IPS-18c (cell line): ENCODE results near the gene CCDC137.
A peak's percentile ranks its signal among the peaks of the same experiment; 100 is the strongest.

Source experiments
- H3K4me3 ChIP-seq: 2 replicates; pipeline ENCODE4 v1.7.0; 2013; ENCODE audit warnings: low read depth, mild to moderate bottlenecking, low read length, moderate library complexity; ENCODE audit not compliant: insufficient read depth
- H3K9me3 ChIP-seq: one replicate; pipeline ENCODE4 v1.6.1; 2013; ENCODE audit warnings: mild to moderate bottlenecking, low read length, moderate library complexity; ENCODE audit not compliant: control insufficient read depth, insufficient read depth

The CCDC137 gene

GRCh38 chr17:81646869-81647600, 19.5 kb upstream of the CCDC137 start:
- Histone ChIP-seq H3K9me3 (no peaks in the 10 kb centered on the region), H3K4me3 (0 out of 2 replicates have a peak overlapping the region, but pooled peaks have one; percentile 44)

- H3K9me3 ChIP-seq = no peaks in the 10 kb centered on the region
- peak overlapping the region; percentile 44 for H3K4me3 ChIP-seq
These were observed 18.9 kb upstream of the CCDC137 start for GRCh38 chr17:81647640-81648012.

- H3K9me3 ChIP-seq = no peaks in the 10 kb centered on the region
- H3K4me3 ChIP-seq = peak overlapping the region; percentile 44
These were observed 18.4 kb upstream of the CCDC137 start for GRCh38 chr17:81648013-81648706.

DNA sequence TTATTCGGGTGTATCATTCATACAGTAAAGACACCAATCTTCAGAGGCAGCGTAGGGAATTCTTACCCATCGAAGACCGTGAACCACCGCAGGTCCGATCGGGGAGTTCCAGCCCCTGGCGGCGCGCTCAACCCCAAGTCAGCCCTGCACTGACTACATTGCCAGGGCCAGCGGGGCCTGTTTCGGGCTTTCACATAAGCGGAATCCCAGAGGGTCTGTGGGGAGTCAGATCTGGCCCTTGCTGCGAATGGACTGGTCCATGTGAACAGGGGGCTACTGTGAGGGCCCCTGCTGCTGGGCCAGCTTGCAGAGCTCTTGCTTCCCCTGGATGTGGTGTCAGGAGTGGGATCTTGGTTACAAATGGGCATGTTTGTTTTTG, 17.8 kb upstream of the CCDC137 start:
- peaks cover 1% of the 10 kb centered on the region for H3K9me3 ChIP-seq
- peak overlapping the region; percentile 44; the same call in 1 of the 2 replicates for H3K4me3 ChIP-seq

GRCh38 chr17:81650951-81651350, 15.6 kb upstream of the CCDC137 start:
- H3K4me3 ChIP-seq = no peak overlapping the region
- peaks cover 2% of the 10 kb centered on the region for H3K9me3 ChIP-seq

DNA sequence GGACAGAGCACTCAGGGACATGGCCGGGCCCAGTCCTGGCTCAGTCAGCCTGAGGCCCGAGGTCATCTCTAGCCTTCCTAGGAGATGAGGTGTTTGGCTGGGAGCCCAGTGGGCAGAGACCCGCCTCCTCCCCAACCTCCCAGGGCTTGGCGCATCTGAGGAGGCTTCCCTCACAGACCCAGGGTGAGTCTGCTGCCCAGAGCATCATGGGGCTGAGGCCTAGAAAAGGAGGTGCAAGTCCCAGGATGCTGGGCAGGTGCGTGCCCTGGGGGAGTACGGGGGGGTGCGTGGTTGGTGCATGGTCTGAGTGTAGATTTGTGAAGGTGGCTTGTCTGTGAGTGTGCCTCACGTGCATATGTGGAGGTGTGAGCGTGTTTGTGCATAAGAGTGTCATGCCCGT, 14.8 kb upstream of the CCDC137 start:
- H3K9me3 ChIP-seq = peaks cover 2% of the 10 kb centered on the region
- no peak overlapping the region for H3K4me3 ChIP-seq

DNA sequence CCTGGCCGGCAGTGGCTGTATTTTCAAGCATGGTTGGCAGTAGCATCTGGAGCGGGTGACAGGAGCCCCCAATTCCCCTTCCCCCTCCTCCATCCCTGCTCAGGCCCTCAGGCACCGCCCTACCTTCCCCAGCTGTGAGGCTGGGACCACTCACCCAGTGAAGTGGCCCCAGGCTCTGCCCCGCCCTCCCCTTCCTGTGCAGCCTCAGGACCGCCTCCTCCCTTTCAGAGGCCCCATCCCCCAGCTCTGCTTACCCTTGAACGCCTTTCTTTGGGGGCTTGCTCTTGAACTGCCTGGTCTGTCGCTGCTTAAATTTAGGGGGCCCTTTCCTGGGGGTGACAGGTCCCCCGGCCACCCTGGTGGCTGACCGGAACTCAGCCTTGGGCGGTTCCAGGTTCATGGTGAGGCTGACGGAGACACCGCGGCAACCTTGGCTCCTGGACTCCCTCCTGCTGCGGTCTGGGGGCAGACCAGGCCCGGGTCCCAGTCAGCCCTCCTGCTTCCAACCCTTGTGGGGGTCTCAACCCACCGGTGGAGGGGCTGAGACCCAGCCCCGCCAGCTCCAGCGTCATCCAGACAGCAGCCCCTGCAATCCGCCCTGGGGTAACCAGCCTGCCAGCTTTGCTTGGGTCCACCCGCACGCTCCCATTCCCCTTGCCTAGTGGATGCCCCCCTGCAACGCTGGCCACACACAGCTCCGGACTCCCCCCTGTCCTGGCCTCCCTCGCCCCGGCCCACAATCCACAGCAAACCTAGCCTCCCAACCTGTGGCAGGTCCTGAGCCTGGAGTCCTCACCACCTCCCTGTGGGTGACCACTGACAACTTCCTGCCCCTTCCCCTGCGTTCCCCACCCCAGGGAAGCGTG, 13.4 kb upstream of the CCDC137 start:
- Histone ChIP-seq H3K4me3 (peak overlapping the region; percentile 20; the same call in 1 of the 2 replicates), H3K9me3 (peaks cover 2% of the 10 kb centered on the region)

DNA sequence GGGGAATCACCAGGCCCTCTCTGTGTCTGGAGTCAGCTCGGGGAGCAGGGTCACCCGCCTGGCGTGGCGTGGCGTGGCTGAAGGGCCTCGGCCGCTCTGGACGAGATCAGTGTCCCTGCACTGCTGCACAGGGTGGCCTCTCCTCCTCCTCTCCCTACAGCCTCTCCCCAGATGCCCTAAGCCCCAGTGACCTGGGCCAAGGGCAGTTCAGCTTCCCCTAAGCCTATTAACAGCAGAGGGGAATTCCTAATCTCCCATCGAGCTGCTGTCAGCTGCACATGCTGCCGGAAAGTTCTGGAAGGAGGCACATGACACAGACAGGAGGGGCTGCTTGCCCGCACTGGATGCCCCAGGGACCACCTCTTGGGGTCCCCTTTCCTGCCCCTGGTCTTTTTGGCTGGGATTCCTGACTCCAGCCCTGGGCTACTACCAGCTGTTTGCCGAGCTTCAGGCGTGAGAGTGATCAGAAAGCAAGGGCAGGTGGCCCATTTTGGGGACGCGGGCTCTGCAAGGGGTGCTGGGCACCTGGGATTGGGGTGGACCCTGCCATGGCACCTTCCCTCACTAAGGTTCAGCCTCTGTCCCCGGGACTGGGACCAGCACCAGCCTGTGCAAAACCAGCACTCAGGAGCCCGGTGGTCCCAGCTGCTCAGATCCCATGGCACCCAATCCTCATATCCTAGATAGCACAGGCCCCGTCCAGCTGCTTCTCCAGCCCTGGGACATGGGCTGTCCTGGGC, 11.0 kb upstream of the CCDC137 start:
- Histone ChIP-seq H3K4me3 (no peak overlapping the region), H3K9me3 (peaks cover 2% of the 10 kb centered on the region)

DNA sequence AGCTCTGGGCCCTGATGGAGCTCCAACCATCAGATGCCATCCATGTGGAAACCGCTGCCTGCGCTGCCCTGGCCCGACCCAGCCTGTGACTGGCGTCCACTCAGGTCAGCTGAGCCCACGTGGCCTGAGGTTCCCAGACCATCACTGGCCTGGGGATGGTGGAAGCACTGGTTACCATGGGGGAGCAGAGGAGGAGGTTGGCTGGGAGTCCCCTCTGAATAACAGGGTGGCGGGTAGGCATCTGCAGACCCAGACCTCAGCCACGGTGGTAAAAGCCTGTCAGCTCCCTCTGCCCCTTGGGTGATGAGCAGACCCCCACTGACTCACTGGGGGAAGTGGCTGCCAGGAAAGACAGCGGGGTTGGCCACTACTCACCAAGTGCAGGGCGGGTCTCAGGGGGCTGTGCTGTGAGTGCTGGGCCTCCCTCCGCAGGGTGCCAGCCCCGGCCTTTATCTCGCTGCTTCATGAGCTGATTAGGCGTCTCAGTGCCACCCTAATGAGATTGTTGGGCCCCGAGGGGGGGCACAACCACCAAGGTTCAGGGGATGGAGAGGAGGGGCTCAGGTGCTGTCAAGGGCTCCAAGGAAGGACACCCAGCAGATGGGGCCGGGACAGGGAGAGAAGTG, 10.3 kb upstream of the CCDC137 start, which contains the start of gene PDE6G:
TSS of gene PDE6G (minus strand) at position 425 of the 626 bp plus-strand sequence. CDS start 3,237 bp downstream, outside the sequence.
- no peak within 1 kb of the TSS for H3K4me3 ChIP-seq
- peaks cover 2% of the 10 kb centered on the region for H3K9me3 ChIP-seq

GRCh38 chr17:81656835-81657234, 9.7 kb upstream of the CCDC137 start:
- Histone ChIP-seq H3K4me3 (no peak overlapping the region), H3K9me3 (peaks cover 2% of the 10 kb centered on the region)

- Histone ChIP-seq H3K4me3 (no peak overlapping the region), H3K9me3 (peaks cover 5% of the 10 kb centered on the region)
These were observed 7.5 kb upstream of the CCDC137 start for GRCh38 chr17:81659038-81659437.

DNA sequence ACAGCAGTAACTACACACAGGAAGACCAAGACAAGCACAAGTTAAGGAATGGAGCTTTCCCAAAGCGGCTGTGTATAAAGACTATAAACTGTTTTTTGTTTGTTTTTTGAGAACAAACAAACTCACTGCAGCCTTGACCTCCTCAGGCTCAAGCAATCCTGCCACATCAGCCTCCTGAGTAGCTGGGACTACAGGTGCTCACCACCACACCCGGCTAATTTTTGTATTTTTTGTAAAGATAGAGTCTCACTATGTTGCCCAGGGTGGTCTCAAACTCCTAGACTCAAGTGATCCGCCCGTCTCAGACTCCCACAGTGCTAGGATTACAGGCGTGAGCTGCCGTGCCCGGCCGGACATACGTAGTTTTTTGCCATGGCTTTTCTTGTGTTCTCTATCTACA, 6.1 kb upstream of the CCDC137 start:
- Histone ChIP-seq H3K9me3 (peaks cover 5% of the 10 kb centered on the region), H3K4me3 (no peak overlapping the region)

- no peak overlapping the region for H3K4me3 ChIP-seq
- peaks cover 5% of the 10 kb centered on the region for H3K9me3 ChIP-seq
These were observed 4.5 kb upstream of the CCDC137 start for GRCh38 chr17:81662002-81662401.

GRCh38 chr17:81664051-81664470, 2.5 kb upstream of the CCDC137 start:
- Histone ChIP-seq H3K4me3 (no peak overlapping the region), H3K9me3 (peaks cover 5% of the 10 kb centered on the region)

DNA sequence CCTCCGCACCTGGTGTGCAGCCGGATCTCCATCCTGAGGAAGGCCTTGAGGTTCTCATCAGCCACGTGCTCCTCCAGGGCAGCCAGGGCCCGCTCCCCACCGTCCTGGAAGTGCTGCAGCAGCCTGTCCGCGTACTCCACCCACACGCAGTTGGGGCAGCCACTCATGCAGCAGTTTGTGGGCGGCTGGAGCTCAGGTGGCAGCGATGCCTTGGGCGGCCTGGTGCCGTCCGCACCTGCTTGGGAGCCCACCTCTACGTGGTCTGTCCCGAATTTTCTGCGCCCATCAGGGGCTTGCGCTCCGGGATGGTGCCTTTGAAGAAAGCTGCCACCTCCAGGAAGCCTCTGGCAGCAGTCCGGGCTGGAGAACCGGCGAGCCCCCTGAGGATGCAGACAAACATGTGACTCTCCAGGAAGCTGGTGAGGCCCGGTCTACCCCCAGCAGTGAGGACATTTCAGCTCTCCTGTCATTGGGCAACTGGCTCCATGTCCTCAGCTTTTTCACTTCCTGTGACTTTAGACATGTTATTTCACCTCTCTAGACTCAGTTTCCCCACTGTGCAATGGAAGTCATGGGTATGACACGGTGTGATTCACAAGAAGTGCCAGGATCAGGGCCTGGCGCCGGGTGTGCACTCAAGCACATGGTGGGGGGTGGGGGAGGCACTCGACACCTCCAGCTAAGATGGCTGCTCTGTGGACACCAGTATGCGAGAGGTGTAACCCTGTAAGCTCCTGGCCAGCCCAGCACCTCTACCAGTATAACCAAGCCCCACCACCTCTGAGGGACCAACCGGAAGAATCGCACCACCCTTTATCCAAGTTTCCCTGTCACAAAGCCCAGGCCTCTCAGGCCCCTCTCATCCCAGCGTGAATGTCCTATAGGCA, 1.1 kb upstream of the CCDC137 start:
- peaks cover 5% of the 10 kb centered on the region for H3K9me3 ChIP-seq
- peak overlapping the region; percentile 91 for H3K4me3 ChIP-seq

GRCh38 chr17:81666092-81666341, 520 bp upstream of the CCDC137 start:
- peak overlapping the region; percentile 91 for H3K4me3 ChIP-seq
- H3K9me3 ChIP-seq = peaks cover 5% of the 10 kb centered on the region
